ENCODE measurements around the gene MRPL22. TPM values are rescaled to one million over a fixed set of nuclear protein-coding genes. Genes with fewer than 3 reads are reported as not detected.

Gene MRPL22
- total and polyA plus RNA-seq, 2 of the 4 experiments (the other 2 are of a cell fraction), result 13.3 to 58.0 TPM

- H2BK5ac ChIP-seq (ENCODE audit: low read depth, low read length, poor library complexity, severe bottlenecking), result no peak overlapping the region
- no peaks in the 10 kb centered on the region for H3K9me1 ChIP-seq (ENCODE audit: insufficient read depth, low read length)
- CTCF ChIA-PET, result no interaction called here
- H2BK20ac ChIP-seq (ENCODE audit: low read depth, low read length), result no peak overlapping the region
- H4K8ac ChIP-seq (ENCODE audit: low read depth in 2 of 2, low read length in 2 of 2), result no peak overlapping the region
- no peaks in the 10 kb centered on the region; the same call in 1 of the 2 replicates for H3K9me3 ChIP-seq (ENCODE audit: control insufficient read depth, insufficient read depth, low read length)
- H3K27ac ChIP-seq (ENCODE audit: insufficient read depth, low read length), result no peak overlapping the region
- no peak overlapping the region for H3K9ac ChIP-seq (ENCODE audit: low read depth, low read length)
- ATAC-seq (ENCODE audit: low read depth), result peak; percentile 46; the same call in 1 of the 2 replicates
- no peak for TF ChIP-seq USF2 (IDR thresholded peaks at IDR 0.05; ENCODE audit: low read depth, low read length)
- no peak for TF ChIP-seq ELK1 (IDR thresholded peaks at IDR 0.05; ENCODE audit: borderline replicate concordance, low read depth, low read length)
- TF ChIP-seq CTCF (conservative IDR thresholded peaks at IDR 0.05; ENCODE audit: low read depth, low read length), result no peak
- no peak for TF ChIP-seq MAFK (IDR thresholded peaks at IDR 0.05; ENCODE audit: low read depth, low read length)
- no peak for TF ChIP-seq RCOR1 (IDR thresholded peaks at IDR 0.05; ENCODE audit: insufficient replicate concordance, low read length)
- peak; percentile 62; the same call in 1 of the 2 replicates for TF ChIP-seq MXI1 (IDR thresholded peaks at IDR 0.05; ENCODE audit: borderline replicate concordance, low read depth, low read length)
- TF ChIP-seq BHLHE40 (IDR thresholded peaks at IDR 0.05; ENCODE audit: low read depth, low read length), result no peak
- no peak overlapping the region for H3K14ac ChIP-seq (replicated peaks; ENCODE audit: low read depth, low read length)
- H4K5ac ChIP-seq (ENCODE audit: low read depth, low read length), result no peak overlapping the region
- H2BK15ac ChIP-seq (ENCODE audit: low read depth, low read length), result no peak overlapping the region
- H3K4ac ChIP-seq (ENCODE audit: low read depth, low read length), result no peak overlapping the region
- H3K79me1 ChIP-seq (ENCODE audit: low read depth in 1 of 2, low read length in 2 of 2), result 0 out of 4 replicates have a peak, but pooled peaks cover 6 to 7% of the 10 kb centered on the region in 2 experiments
- BruUV-seq (replicated peaks), result no TSS peak
- no peak overlapping the region for H3K4me3 ChIP-seq (ENCODE audit: insufficient read depth, low read depth, low read length)
- H3K27me3 ChIP-seq (ENCODE audit: control insufficient read depth, insufficient read depth, low read length), result no peaks in the 10 kb centered on the region
- no peak overlapping the region for H2AK9ac ChIP-seq (replicated peaks; ENCODE audit: low read depth, low read length, poor library complexity)
- H3K56ac ChIP-seq (ENCODE audit: extremely low read depth, insufficient read depth, low read length), result no peak overlapping the region
- no peak overlapping the region for H2AK5ac ChIP-seq (ENCODE audit: low read depth, low read length)
- no peak overlapping the region for H3K18ac ChIP-seq (ENCODE audit: low read depth, low read length)
- peaks cover 1% of the 10 kb centered on the region; the same call in 1 of the 2 replicates for H3K4me1 ChIP-seq (ENCODE audit: control insufficient read depth, insufficient read depth, low read length)
- intact Hi-C loops (cut with micrococcal nuclease) (loop anchor here (10.0 kb wide), 1 partner anchor 1854 kb away; no protein-coding TSS in a partner anchor), in situ Hi-C loops (cut with MboI; ENCODE audit: low sequenced_read_pairs) (loop anchor here (10.0 kb wide), 1 partner anchor 1854 kb away; no protein-coding TSS in a partner anchor), dilution Hi-C loops (cut with HindIII; ENCODE audit: low sequenced_read_pairs, unreplicated experiment) (no loop called here)
- H3K4me2 ChIP-seq (ENCODE audit: low read depth, low read length), result no peak overlapping the region
- H3K36me3 ChIP-seq (ENCODE audit: control insufficient read depth, insufficient read depth, low read length), result peaks cover 4% of the 10 kb centered on the region
- no peak overlapping the region for H4K91ac ChIP-seq (ENCODE audit: insufficient read depth, low read depth, low read length)
- H2AFZ ChIP-seq (replicated peaks; ENCODE audit: low read length, poor library complexity), result no peak overlapping the region
- peak; percentile 52 for DNase-seq
- POLR2A ChIA-PET (ENCODE audit: unreplicated experiment), result no interaction called here
- no peak overlapping the region for H3K23ac ChIP-seq (ENCODE audit: low read depth, low read length)
- no peak overlapping the region for H2BK120ac ChIP-seq (ENCODE audit: low read depth, low read length)
- no peaks in the 10 kb centered on the region for H4K20me1 ChIP-seq (ENCODE audit: insufficient read depth, low read length)
These were observed 29.9 kb downstream of the MRPL22 start for GRCh38 chr5:154970759-154971158.
